Measurements from ENCODE around the gene SBF1.

DNA sequence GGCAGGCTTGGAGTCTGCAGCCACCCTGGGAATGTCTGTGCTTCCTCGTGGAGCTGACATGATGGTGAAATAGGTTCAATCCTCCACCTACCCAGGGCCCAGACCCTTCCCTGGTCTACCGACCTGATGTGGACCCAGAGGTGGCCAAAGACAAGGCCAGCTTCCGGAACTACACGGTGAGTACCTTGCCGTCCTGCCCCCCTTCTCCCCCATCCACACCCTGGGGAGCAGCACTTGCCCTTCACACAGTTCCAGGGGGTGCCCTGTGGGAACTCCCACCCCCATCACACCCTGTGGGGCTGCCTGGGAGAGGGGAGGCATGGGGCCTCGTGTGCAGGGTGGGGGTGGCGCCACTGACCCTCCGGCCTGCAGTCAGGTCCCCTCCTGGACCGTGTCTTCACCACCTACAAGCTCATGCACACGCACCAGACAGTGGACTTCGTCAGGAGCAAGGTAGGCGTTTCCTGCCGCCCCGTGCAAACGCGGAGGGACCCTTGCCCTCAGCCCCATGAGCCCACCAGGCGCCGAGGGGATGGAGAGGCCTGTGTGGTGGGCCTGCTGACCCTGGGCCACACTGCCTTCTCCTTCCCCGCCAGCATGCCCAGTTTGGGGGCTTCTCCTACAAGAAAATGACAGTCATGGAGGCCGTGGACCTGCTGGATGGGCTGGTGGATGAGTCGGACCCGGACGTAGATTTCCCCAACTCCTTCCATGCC lies 12.6 kb upstream of the SBF1 start:
- TF ChIP-seq POLR2A (IDR thresholded peaks at IDR 0.05): no peak
- no peak for TF ChIP-seq POLR2AphosphoS5 (IDR thresholded peaks at IDR 0.05)
- TF ChIP-seq, protein P1, sequence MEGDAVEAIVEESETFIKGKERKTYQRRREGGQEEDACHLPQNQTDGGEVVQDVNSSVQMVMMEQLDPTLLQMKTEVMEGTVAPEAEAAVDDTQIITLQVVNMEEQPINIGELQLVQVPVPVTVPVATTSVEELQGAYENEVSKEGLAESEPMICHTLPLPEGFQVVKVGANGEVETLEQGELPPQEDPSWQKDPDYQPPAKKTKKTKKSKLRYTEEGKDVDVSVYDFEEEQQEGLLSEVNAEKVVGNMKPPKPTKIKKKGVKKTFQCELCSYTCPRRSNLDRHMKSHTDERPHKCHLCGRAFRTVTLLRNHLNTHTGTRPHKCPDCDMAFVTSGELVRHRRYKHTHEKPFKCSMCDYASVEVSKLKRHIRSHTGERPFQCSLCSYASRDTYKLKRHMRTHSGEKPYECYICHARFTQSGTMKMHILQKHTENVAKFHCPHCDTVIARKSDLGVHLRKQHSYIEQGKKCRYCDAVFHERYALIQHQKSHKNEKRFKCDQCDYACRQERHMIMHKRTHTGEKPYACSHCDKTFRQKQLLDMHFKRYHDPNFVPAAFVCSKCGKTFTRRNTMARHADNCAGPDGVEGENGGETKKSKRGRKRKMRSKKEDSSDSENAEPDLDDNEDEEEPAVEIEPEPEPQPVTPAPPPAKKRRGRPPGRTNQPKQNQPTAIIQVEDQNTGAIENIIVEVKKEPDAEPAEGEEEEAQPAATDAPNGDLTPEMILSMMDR (IDR thresholded peaks at IDR 0.05): no peak
